OCI-LY3 (cell line): ENCODE results near the gene OR5K1.

Experiments used
- H2AFZ ChIP-seq: fragments of 200-600, 300-600 bp; shearing (Covaris generic); 2 replicates; pipeline ENCODE4 v1.6.0; 2014; ENCODE audit warnings: antibody characterized with exemption, low read depth, low read length
- H3K27ac ChIP-seq: fragments of 200-600, 300-600 bp; sonication (generic); 2 replicates; pipeline ENCODE4 v1.5.1; 2014; ENCODE audit warnings: mild to moderate bottlenecking, low read length, moderate library complexity, mixed read lengths
- H3K27me3 ChIP-seq: fragments of 200-600, 300-600 bp; sonication (generic); 2 replicates; pipeline ENCODE4 v1.6.1; 2014; ENCODE audit warnings: low read depth, low read length, mixed read lengths
- H3K36me3 ChIP-seq: fragments of 200-600, 300-600 bp; sonication (generic); replicated peaks from 2 replicates; pipeline ENCODE3; 2014; ENCODE audit warnings: low read depth, low read length, mixed read lengths
- H3K4me1 ChIP-seq: fragments of 300-600, 200-600 bp; sonication (generic); 2 replicates; pipeline ENCODE4 v1.6.1; 2014; ENCODE audit warnings: low read length, mixed read lengths
- H3K4me2 ChIP-seq: fragments of 200-600, 300-600 bp; sonication (generic); 2 replicates; pipeline ENCODE4 v1.6.1; 2014; ENCODE audit warnings: low read length, mixed read lengths
- H3K4me3 ChIP-seq: fragments of 300-600, 200-600 bp; sonication (generic); 2 replicates; pipeline ENCODE4 v1.5.1; 2014; ENCODE audit warnings: antibody characterized with exemption, mild to moderate bottlenecking, low read length, moderate library complexity
- H3K79me2 ChIP-seq: fragments of 300-600, 200-600 bp; shearing (Covaris generic); 2 replicates; pipeline ENCODE4 v1.6.1; 2014; ENCODE audit warnings: mild to moderate bottlenecking, low read length, mixed read lengths
- H3K9ac ChIP-seq: fragments of 300-600, 200-600 bp; shearing (Covaris generic); 2 replicates; pipeline ENCODE4 v1.6.0; 2014; ENCODE audit warnings: mild to moderate bottlenecking, low read length, moderate library complexity
- H3K9me3 ChIP-seq: fragments of 200-600, 300-600 bp; shearing (Covaris generic); 2 replicates; pipeline ENCODE4 v1.6.1; 2014; ENCODE audit warnings: low read length, mixed read lengths; ENCODE audit not compliant: insufficient read depth
- H4K20me1 ChIP-seq: fragments of 200-600, 300-600 bp; sonication (generic); 2 replicates; pipeline ENCODE4 v1.6.1; 2016; ENCODE audit warnings: low read length, mixed read lengths; ENCODE audit not compliant: insufficient read depth
- CTCF ChIP-seq: fragments of 200-600, 300-600 bp; sonication (generic); IDR thresholded peaks from 2 replicates; pipeline ENCODE4 v1.5.1; 2014; ENCODE audit warnings: antibody characterized with exemption, low read length, low read depth
- EZH2phosphoT487 ChIP-seq: fragments of 200-600 bp; shearing (Covaris generic); IDR thresholded peaks from 2 replicates; pipeline ENCODE4 v1.6.1; 2018; ENCODE audit warnings: antibody characterized with exemption, mixed run types, low read depth

The OR5K1 gene

GRCh38 chr3:98454929-98455328 lies 8.1 kb upstream of the OR5K1 start:
- Histone ChIP-seq H3K4me1 (no peaks in the 10 kb centered on the region), H3K4me2 (no peak overlapping the region), H3K9ac (no peak overlapping the region), H3K27ac (no peak overlapping the region), H3K27me3 (no peaks in the 10 kb centered on the region), H2AFZ (no peak overlapping the region), H3K36me3 (no peaks in the 10 kb centered on the region), H3K4me3 (no peak overlapping the region), H4K20me1 (no peaks in the 10 kb centered on the region), H3K9me3 (no peaks in the 10 kb centered on the region), H3K79me2 (no peaks in the 10 kb centered on the region)
- TF ChIP-seq CTCF (no peak), EZH2phosphoT487 (no peak)

- no peak overlapping the region for H3K4me2 ChIP-seq
- no peak overlapping the region for H3K9ac ChIP-seq
- H3K4me1 ChIP-seq = no peaks in the 10 kb centered on the region
- H4K20me1 ChIP-seq = no peaks in the 10 kb centered on the region
- H3K27me3 ChIP-seq = no peaks in the 10 kb centered on the region
- H3K4me3 ChIP-seq = no peak overlapping the region
- no peaks in the 10 kb centered on the region for H3K9me3 ChIP-seq
- H2AFZ ChIP-seq = no peak overlapping the region
- no peaks in the 10 kb centered on the region for H3K36me3 ChIP-seq
- H3K27ac ChIP-seq = no peak overlapping the region
- no peaks in the 10 kb centered on the region for H3K79me2 ChIP-seq
- TF ChIP-seq CTCF (no peak), EZH2phosphoT487 (no peak)
These were observed 5.5 kb upstream of the OR5K1 start for GRCh38 chr3:98457543-98457942.

- no peak overlapping the region for H2AFZ ChIP-seq
- H3K27ac ChIP-seq = no peak overlapping the region
- TF ChIP-seq EZH2phosphoT487 (no peak), CTCF (no peak)
- no peaks in the 10 kb centered on the region for H3K9me3 ChIP-seq
- no peaks in the 10 kb centered on the region for H4K20me1 ChIP-seq
- no peak overlapping the region for H3K9ac ChIP-seq
- H3K4me3 ChIP-seq = no peak overlapping the region
- no peaks in the 10 kb centered on the region for H3K79me2 ChIP-seq
- no peaks in the 10 kb centered on the region for H3K27me3 ChIP-seq
- H3K36me3 ChIP-seq = no peaks in the 10 kb centered on the region
- no peaks in the 10 kb centered on the region for H3K4me1 ChIP-seq
- H3K4me2 ChIP-seq = no peak overlapping the region
These were observed 2.8 kb upstream of the OR5K1 start for GRCh38 chr3:98460220-98460619.

- Histone ChIP-seq H3K27ac (no peak overlapping the region), H3K79me2 (no peaks in the 10 kb centered on the region), H3K36me3 (no peaks in the 10 kb centered on the region), H3K27me3 (no peaks in the 10 kb centered on the region), H3K4me3 (no peak overlapping the region), H2AFZ (no peak overlapping the region), H3K4me1 (no peaks in the 10 kb centered on the region), H3K9ac (no peak overlapping the region), H3K9me3 (no peaks in the 10 kb centered on the region), H4K20me1 (no peaks in the 10 kb centered on the region), H3K4me2 (no peak overlapping the region)
- TF ChIP-seq CTCF = no peak
- TF ChIP-seq EZH2phosphoT487 = no peak
These were observed 19.9 kb downstream of the OR5K1 start for GRCh38 chr3:98482717-98483482.
